H9 (cell line): ENCODE measurements around the gene FEZF2. TPM values are rescaled to one million over a fixed set of nuclear protein-coding genes. Genes with fewer than 3 reads are reported as not detected.

Experiments used
- DNase-seq: peaks from one replicate; pipeline ENCODE4 v3.0.0-alpha.2; 2017
- H2AFZ ChIP-seq: one replicate; pipeline ENCODE4 v1.6.1; 2013; ENCODE audit warnings: mild to moderate bottlenecking, low read length, control low read depth, moderate library complexity
- H2AK5ac ChIP-seq: 2 replicates; pipeline ENCODE4 v1.6.1; 2013; ENCODE audit warnings: low read length, control low read depth, mixed read lengths; ENCODE audit not compliant: insufficient read length
- H2BK120ac ChIP-seq: one replicate; pipeline ENCODE4 v1.6.1; 2013; ENCODE audit warnings: low read depth, mild to moderate bottlenecking, low read length, control low read depth, inconsistent platforms; ENCODE audit not compliant: poor library complexity, severe bottlenecking
- H2BK12ac ChIP-seq: 2 replicates; pipeline ENCODE4 v1.6.1; 2013; ENCODE audit warnings: low read length, control low read depth, mixed read lengths, low read depth; ENCODE audit not compliant: insufficient read length
- H2BK15ac ChIP-seq: 2 replicates; pipeline ENCODE4 v1.6.1; 2013; ENCODE audit warnings: low read depth, low read length, control low read depth
- H2BK20ac ChIP-seq: one replicate; pipeline ENCODE4 v1.6.1; 2013; ENCODE audit warnings: low read depth, mild to moderate bottlenecking, low read length, control low read depth, inconsistent platforms; ENCODE audit not compliant: poor library complexity, severe bottlenecking
- H2BK5ac ChIP-seq: 2 replicates; pipeline ENCODE4 v1.6.1; 2013; ENCODE audit warnings: low read length, control low read depth, mixed read lengths; ENCODE audit not compliant: insufficient read length
- H3K14ac ChIP-seq: 2 replicates; pipeline ENCODE4 v1.6.1; 2013; ENCODE audit warnings: low read length, control low read depth; ENCODE audit not compliant: insufficient read depth
- H3K18ac ChIP-seq: 2 replicates; pipeline ENCODE4 v1.6.1; 2013; ENCODE audit warnings: low read depth, mild to moderate bottlenecking, mixed read lengths, low read length, control low read depth; ENCODE audit not compliant: insufficient read length
- H3K23ac ChIP-seq: 2 replicates; pipeline ENCODE4 v1.6.1; 2013; ENCODE audit warnings: low read length, control low read depth, mixed read lengths, low read depth; ENCODE audit not compliant: insufficient read length
- H3K23me2 ChIP-seq: 2 replicates; pipeline ENCODE4 v1.6.1; 2013; ENCODE audit warnings: low read depth, mild to moderate bottlenecking, mixed read lengths, low read length, control low read depth; ENCODE audit not compliant: insufficient read length, poor library complexity, severe bottlenecking
- H3K27ac ChIP-seq: 2 replicates; pipeline ENCODE4 v1.5.1; 2013; ENCODE audit warnings: low read length, control low read depth, mixed read lengths, low read depth; ENCODE audit not compliant: insufficient read length
- H3K27me3 ChIP-seq: 2 replicates; pipeline ENCODE4 v1.6.1; 2013; ENCODE audit warnings: low read length, control low read depth, inconsistent platforms; ENCODE audit not compliant: insufficient read depth
- H3K4ac ChIP-seq: 2 replicates; pipeline ENCODE4 v1.6.1; 2013; ENCODE audit warnings: low read depth, mild to moderate bottlenecking, control low read depth, inconsistent platforms, low read length, moderate library complexity
- H3K4me1 ChIP-seq: 2 replicates; pipeline ENCODE4 v1.6.1; 2013; ENCODE audit warnings: low read length, control low read depth, inconsistent platforms; ENCODE audit not compliant: insufficient read depth
- H3K4me2 ChIP-seq: 2 replicates; pipeline ENCODE4 v1.6.1; 2013; ENCODE audit warnings: low read length, control low read depth, mixed read lengths; ENCODE audit not compliant: insufficient read length, insufficient read depth
- H3K56ac ChIP-seq: 2 replicates; pipeline ENCODE4 v1.6.1; 2013; ENCODE audit warnings: low read depth, mild to moderate bottlenecking, mixed read lengths, low read length, control low read depth; ENCODE audit not compliant: insufficient read length
- H3K79me1 ChIP-seq: 2 replicates; pipeline ENCODE4 v1.6.1; 2013; ENCODE audit warnings: low read depth, mild to moderate bottlenecking, moderate library complexity, low read length, control low read depth, inconsistent platforms; ENCODE audit not compliant: insufficient read depth, poor library complexity, severe bottlenecking
- H3K79me2 ChIP-seq: 2 replicates; pipeline ENCODE4 v1.6.1; 2013; ENCODE audit warnings: low read length, control low read depth, inconsistent platforms; ENCODE audit not compliant: insufficient read depth
- H3K9ac ChIP-seq: 2 replicates; pipeline ENCODE4 v1.6.1; 2013; ENCODE audit warnings: low read length, control low read depth, mixed read lengths; ENCODE audit not compliant: insufficient read length; ENCODE audit errors: extremely low read depth
- H3K9me3 ChIP-seq: one replicate; pipeline ENCODE4 v1.6.1; 2013; ENCODE audit warnings: low read depth, low read length, inconsistent platforms; ENCODE audit not compliant: control insufficient read depth
- H3T11ph ChIP-seq: one replicate; pipeline ENCODE4 v1.6.1; 2013; ENCODE audit warnings: mild to moderate bottlenecking, low read length, control low read depth, inconsistent platforms
- H4K20me1 ChIP-seq: one replicate; pipeline ENCODE4 v1.6.1; 2013; ENCODE audit not compliant: control insufficient read depth, insufficient read length, insufficient read depth
- H4K5ac ChIP-seq: 2 replicates; pipeline ENCODE4 v1.6.1; 2013; ENCODE audit warnings: low read depth, mild to moderate bottlenecking, mixed read lengths, low read length, control low read depth; ENCODE audit not compliant: insufficient read length
- H4K8ac ChIP-seq: replicated peaks from 2 replicates; pipeline ENCODE4 v1.6.1; 2013; ENCODE audit warnings: low read length, control low read depth, mixed read lengths, low read depth; ENCODE audit not compliant: insufficient read length
- H4K91ac ChIP-seq: 2 replicates; pipeline ENCODE4 v1.6.1; 2013; ENCODE audit warnings: low read depth, mild to moderate bottlenecking, moderate library complexity, mixed read lengths, low read length, control low read depth; ENCODE audit not compliant: insufficient read length
- H3K27ac Mint-ChIP-seq, 3 experiments: 2 replicates in 2 of 3; 3 replicates in 1 of 3; pipeline ENCODE4 v1.8.0; 2020 to 2021; ENCODE audit warnings: mixed read lengths in 3 of 3, mild to moderate bottlenecking in 1 of 3, moderate library complexity in 1 of 3
- H3K27me3 Mint-ChIP-seq: 2 replicates; pipeline ENCODE4 v1.8.0; 2021; ENCODE audit warnings: low read depth, mild to moderate bottlenecking, moderate library complexity, mixed read lengths
- H3K36me3 Mint-ChIP-seq, 3 experiments: 2 replicates in 2 of 3; 3 replicates in 1 of 3; pipeline ENCODE4 v1.8.0; 2020 to 2021; ENCODE audit warnings: low read depth in 3 of 3, mixed read lengths in 3 of 3; ENCODE audit not compliant: insufficient read depth in 1 of 3
- H3K4me1 Mint-ChIP-seq, 2 experiments: 2 replicates each; pipeline ENCODE4 v1.8.0; 2020; ENCODE audit warnings: mixed read lengths in 2 of 2
- H3K4me3 Mint-ChIP-seq, 2 experiments: 2 replicates in 1 of 2; 3 replicates in 1 of 2; pipeline ENCODE4 v1.8.0; 2020 to 2021; ENCODE audit warnings: mild to moderate bottlenecking in 2 of 2, mixed read lengths in 2 of 2, moderate library complexity in 1 of 2
- H3K9me3 Mint-ChIP-seq, 2 experiments: 2 replicates in 1 of 2; 3 replicates in 1 of 2; pipeline ENCODE4 v1.8.0; 2020; ENCODE audit warnings: mild to moderate bottlenecking in 2 of 2, mixed read lengths in 2 of 2, moderate library complexity in 1 of 2
- WGBS: extraction: QIAGEN DNeasy Blood & Tissue Kit; methylation state at CpG from one replicate; pipeline ENCODE4 v1.1.7; 2013; ENCODE audit warnings: missing lambda C conversion rate, low lambda C conversion rate, mixed read lengths; ENCODE audit not compliant: insufficient read length; ENCODE audit errors: extremely low coverage; 5-methylcytosine and 5-hydroxymethylcytosine counted together
- total RNA-seq: library from RNA; stranded (reverse); gene quantifications from 2 replicates; pipeline ENCODE4 v1.2.1, GENCODE V29; 2021
- TF ChIP-seq, protein P1 (sequence below): fragments of 200-600 bp; sonication (generic); conservative IDR thresholded peaks from 3 replicates; pipeline ENCODE4 v1.8.0; 2021; ENCODE audit warnings: antibody characterized with exemption, mild to moderate bottlenecking

Gene FEZF2
- total RNA-seq, 1 experiment from 2014 or later: 0.11 TPM

DNA sequence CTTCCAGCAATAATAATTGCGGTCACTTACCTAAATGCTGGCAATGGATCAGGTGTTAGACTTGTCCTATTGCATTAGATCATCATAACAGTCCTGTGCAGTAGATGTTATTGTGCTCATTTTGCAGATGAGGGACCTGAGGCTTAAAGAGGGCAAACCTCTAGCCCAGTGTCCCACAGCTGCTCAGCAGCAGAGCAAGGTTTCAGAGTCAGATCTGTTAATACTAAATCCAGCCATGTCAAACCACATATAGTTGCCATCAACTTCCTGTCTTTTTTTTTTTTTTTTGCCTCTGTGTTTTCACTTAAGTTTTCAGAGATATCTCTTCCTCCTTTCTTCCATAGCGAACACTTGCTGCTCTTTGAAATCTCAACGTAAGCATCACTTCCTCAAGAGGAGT is 12.1 kb downstream of the FEZF2 start:
- no peak overlapping the region for H3K23ac ChIP-seq
- H2BK20ac ChIP-seq: no peak overlapping the region
- TF ChIP-seq, protein P1, sequence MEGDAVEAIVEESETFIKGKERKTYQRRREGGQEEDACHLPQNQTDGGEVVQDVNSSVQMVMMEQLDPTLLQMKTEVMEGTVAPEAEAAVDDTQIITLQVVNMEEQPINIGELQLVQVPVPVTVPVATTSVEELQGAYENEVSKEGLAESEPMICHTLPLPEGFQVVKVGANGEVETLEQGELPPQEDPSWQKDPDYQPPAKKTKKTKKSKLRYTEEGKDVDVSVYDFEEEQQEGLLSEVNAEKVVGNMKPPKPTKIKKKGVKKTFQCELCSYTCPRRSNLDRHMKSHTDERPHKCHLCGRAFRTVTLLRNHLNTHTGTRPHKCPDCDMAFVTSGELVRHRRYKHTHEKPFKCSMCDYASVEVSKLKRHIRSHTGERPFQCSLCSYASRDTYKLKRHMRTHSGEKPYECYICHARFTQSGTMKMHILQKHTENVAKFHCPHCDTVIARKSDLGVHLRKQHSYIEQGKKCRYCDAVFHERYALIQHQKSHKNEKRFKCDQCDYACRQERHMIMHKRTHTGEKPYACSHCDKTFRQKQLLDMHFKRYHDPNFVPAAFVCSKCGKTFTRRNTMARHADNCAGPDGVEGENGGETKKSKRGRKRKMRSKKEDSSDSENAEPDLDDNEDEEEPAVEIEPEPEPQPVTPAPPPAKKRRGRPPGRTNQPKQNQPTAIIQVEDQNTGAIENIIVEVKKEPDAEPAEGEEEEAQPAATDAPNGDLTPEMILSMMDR: no peak
- peaks cover 27% of the 10 kb centered on the region; the same call in 1 of the 2 replicates for H3K27me3 ChIP-seq
- no peak overlapping the region for H4K5ac ChIP-seq
- no peak overlapping the region for H3K9ac ChIP-seq
- no peak for DNase-seq
- H3K14ac ChIP-seq: no peak overlapping the region
- peaks cover 40% of the 10 kb centered on the region for H3K27me3 Mint-ChIP-seq
- no peaks in the 10 kb centered on the region for H4K20me1 ChIP-seq
- H2BK120ac ChIP-seq: no peak overlapping the region
- no peak overlapping the region for H3K56ac ChIP-seq
- H3K79me1 ChIP-seq: no peaks in the 10 kb centered on the region
- H2BK15ac ChIP-seq: no peak overlapping the region
- H3K9me3 Mint-ChIP-seq: no peaks in the 10 kb centered on the region
- no peak overlapping the region for H2AFZ ChIP-seq
- H3K4me2 ChIP-seq: no peak overlapping the region
- no peak overlapping the region for H2BK5ac ChIP-seq
- no peak overlapping the region for H4K8ac ChIP-seq
- H3K18ac ChIP-seq: no peak overlapping the region
- no peak overlapping the region for H2BK12ac ChIP-seq
- no peak overlapping the region for H3K27ac ChIP-seq
- no CpG with 5 or more reads among the region's 3 CpGs for WGBS
- H3K4me3 Mint-ChIP-seq: no peak overlapping the region
- no peaks in the 10 kb centered on the region for H3K9me3 ChIP-seq
- no peaks in the 10 kb centered on the region; the same call in 1 of the 2 replicates for H3K4me1 ChIP-seq
- peaks cover 16 to 20% of the 10 kb centered on the region in 2 experiments for H3K4me1 Mint-ChIP-seq
- H3T11ph ChIP-seq: no peak overlapping the region
- no peaks in the 10 kb centered on the region for H3K79me2 ChIP-seq
- H3K36me3 Mint-ChIP-seq: no peaks in the 10 kb centered on the region
- H2AK5ac ChIP-seq: no peak overlapping the region
- H3K23me2 ChIP-seq: peaks cover 4% of the 10 kb centered on the region
- no peak overlapping the region for H4K91ac ChIP-seq
- no peak overlapping the region for H3K4ac ChIP-seq
- H3K27ac Mint-ChIP-seq: no peak overlapping the region
